K562 (cell line): ENCODE results near the gene TBX19. TPM values are rescaled to one million over a fixed set of nuclear protein-coding genes. Genes with fewer than 3 reads are reported as not detected.

ENCODE experiments used
- ATF3 ChIP-seq, 2 experiments: fragments of 450-650 bp in 1 of 2; sonication (generic) in 1 of 2; formaldehyde crosslinking in 1 of 2; IDR thresholded peaks in 1 of 2; conservative IDR thresholded peaks in 1 of 2; 2 replicates each; pipeline versions ENCODE4 v1.6.1 to v1.8.1; 2016 to 2023; ENCODE audit warnings: mild to moderate bottlenecking in 2 of 2, moderate library complexity in 2 of 2, inconsistent platforms in 1 of 2, missing genetic modification reagents in 1 of 2
- BCOR ChIP-seq: fragments of 450-650 bp; IDR thresholded peaks from 2 replicates; pipeline ENCODE4 v1.6.1; 2016
- ERF ChIP-seq: fragments of 450-650 bp; formaldehyde crosslinking; IDR thresholded peaks from 2 replicates; pipeline ENCODE4 v1.4.0; 2020; ENCODE audit warnings: mild to moderate bottlenecking, mixed read lengths
- FOXA3 ChIP-seq, 2 experiments: fragments of 450-650 bp in 1 of 2; sonication (generic) in 1 of 2; formaldehyde crosslinking; IDR thresholded peaks in 1 of 2; conservative IDR thresholded peaks in 1 of 2; 2 replicates each; pipeline versions ENCODE4 v1.4.0 to v1.8.0; 2020 to 2022; ENCODE audit warnings: mild to moderate bottlenecking in 2 of 2, missing genetic modification reagents in 1 of 2
- KAT8 ChIP-seq: fragments of 450-650 bp; IDR thresholded peaks from 2 replicates; pipeline ENCODE4 v1.6.1; 2016; ENCODE audit warnings: low read depth, mild to moderate bottlenecking
- MCM2 ChIP-seq: fragments of 450-650 bp; IDR thresholded peaks from 2 replicates; pipeline ENCODE4 v1.6.1; 2017; ENCODE audit warnings: low read depth, mild to moderate bottlenecking
- MTA2 ChIP-seq: fragments of 450-650 bp; IDR thresholded peaks from 2 replicates; pipeline ENCODE4 v1.6.1; 2016; ENCODE audit warnings: low read depth
- NRF1 ChIP-seq, 2 experiments: fragments of 450-650 bp; IDR thresholded peaks in 1 of 2; conservative IDR thresholded peaks in 1 of 2; 2 replicates each; pipeline ENCODE4 v1.6.1; 2014; ENCODE audit warnings: mild to moderate bottlenecking in 2 of 2
- STAT6 ChIP-seq: sonication (generic); formaldehyde crosslinking; IDR thresholded peaks from 2 replicates; pipeline ENCODE4 v1.8.1; 2023; ENCODE audit warnings: mild to moderate bottlenecking, missing genetic modification reagents
- ZBTB12 ChIP-seq: fragments of 250-450 bp; sonication (Bioruptor Pico); IDR thresholded peaks from 2 replicates; pipeline ENCODE4 v1.4.0; 2020
- ZMIZ1 ChIP-seq, 2 experiments: fragments of 150-350 bp in 1 of 2; IDR thresholded peaks; 2 replicates each; pipeline ENCODE4 v1.6.1; 2012 to 2016; ENCODE audit warnings: low read depth in 2 of 2, low read length in 2 of 2, mild to moderate bottlenecking in 1 of 2, moderate library complexity in 1 of 2
- ZNF584 ChIP-seq: fragments of 200-800 bp; sonication (Bioruptor generic); IDR thresholded peaks from 2 replicates; pipeline ENCODE4 v1.6.1; 2016; ENCODE audit warnings: low read depth, mild to moderate bottlenecking, missing genetic modification characterization, missing compliant biosample characterization
- ZNF592 ChIP-seq: fragments of 450-650 bp; IDR thresholded peaks from 2 replicates; pipeline ENCODE4 v1.6.1; 2017; ENCODE audit warnings: antibody characterized with exemption, mild to moderate bottlenecking
- polyA plus RNA-seq, 8 experiments: library from polyadenylated mRNA; depleted of rRNA in 4 of 8; stranded (reverse) in 5 of 8; unstranded in 3 of 8; fragments of >200 nt; fragmentation: Nextera tagmentation in 2 of 8; fragmentation: Illumina TruSeq in 1 of 8; extraction: Ambion mirVana in 2 of 8; extraction: Trizol in 1 of 8; gene quantifications; 2 replicates each; pipeline versions ENCODE4 v1.2.1 to v1.2.3, GENCODE V29; 2011 to 2014; ENCODE audit warnings: inconsistent platforms in 1 of 8, missing spikeins in 1 of 8
- total RNA-seq, 7 experiments: library from RNA; depleted of rRNA in 6 of 7; stranded (reverse); fragments of >200 nt in 6 of 7; fragmentation: Illumina TruSeq in 2 of 7; extraction: Trizol in 2 of 7; gene quantifications; 2 replicates each; pipeline versions ENCODE4 v1.2.1 to v1.2.3, GENCODE V29; 2011 to 2021; ENCODE audit warnings: low replicate concordance in 1 of 7

TBX19 gene
- total and polyA plus RNA-seq, 9 of the 15 experiments (the other 6 are each of a cell fraction or from before 2014, with no cell fraction given) = 0.32 to 3.1 (median 0.95) TPM

- TF ChIP-seq ZMIZ1 (IDR thresholded peaks at IDR 0.05; ENCODE audit: low read depth in 2 of 2, low read length in 2 of 2) (peak in 1 of 2 experiments; percentile 82; a peak in 2 of 4 replicates), ERF (CRISPR knock-in tag) (0 out of 2 replicates have a peak, but pooled peaks have one; percentile 19), KAT8 (no peak), BCOR (peak; percentile 66), STAT6 (no peak), MTA2 (peak; percentile 93), ZBTB12 (CRISPR knock-in tag) (no peak), ATF3 (IDR thresholded peaks at IDR 0.05) (peak; percentile 35; the same call in 1 of the 2 replicates), ATF3 (CRISPR knock-in tag; conservative IDR thresholded peaks at IDR 0.05) (no peak), ZNF584 (CRISPR knock-in tag) (no peak), FOXA3 (CRISPR knock-in tag; conservative IDR thresholded peaks at IDR 0.05 in 1 of 2, IDR thresholded peaks at IDR 0.05 in 1 of 2) (peak; percentile 61 to 87; a peak in 3 of 4 replicates), ZNF592 (no peak), MCM2 (no peak), NRF1 (conservative IDR thresholded peaks at IDR 0.05 in 1 of 2, IDR thresholded peaks at IDR 0.05 in 1 of 2) (no peak)
Measured at GRCh38 chr1:168281603-168282325, 1.1 kb downstream of the TBX19 start (continued).
